Esophagus squamous epithelium (tissue), 5 donors: ENCODE data around the gene NMRK1. TPM values are rescaled to one million over a fixed set of nuclear protein-coding genes. Genes with fewer than 3 reads are reported as not detected.

Experiments
- DNase-seq: peaks from one replicate; lab custom pipeline; 2025; lab: John Stamatoyannopoulos, UW
- H3K27ac ChIP-seq, 4 donors: fragments of 200-600 bp; sonication (generic); one replicate each; pipeline ENCODE4 v1.5.1; 2016 to 2019; ENCODE audit warnings: mild to moderate bottlenecking in 1 of 4
- H3K27me3 ChIP-seq, 4 donors: fragments of 200-600 bp; sonication (generic); 1 replicate in 3 of 4; 2 replicates in 1 of 4; pipeline versions ENCODE4 v1.5.1 to v1.6.0; 2017 to 2021; ENCODE audit warnings: antibody characterized with exemption in 1 of 4
- H3K36me3 ChIP-seq, 3 donors: fragments of 200-600 bp; sonication (generic); one replicate each; pipeline ENCODE4 v1.5.1; 2016 to 2019
- H3K4me1 ChIP-seq, 3 donors: fragments of 200-600 bp; sonication (generic); one replicate each; pipeline ENCODE4 v1.5.1; 2017 to 2019
- H3K4me3 ChIP-seq, 4 donors: fragments of 200-600 bp; sonication (generic); 1 replicate in 3 of 4; 2 replicates in 1 of 4; pipeline ENCODE4 v1.5.1; 2016 to 2019; ENCODE audit warnings: mild to moderate bottlenecking in 2 of 4, moderate library complexity in 1 of 4
- H3K9me3 ChIP-seq, 3 donors: fragments of 200-600 bp; sonication (generic); one replicate each; pipeline ENCODE4 v1.5.1; 2016 to 2019
- POLR2A ChIP-seq, 4 donors: fragments of 450-650 bp; IDR thresholded peaks; one replicate each; pipeline ENCODE4 v1.6.1; 2017; ENCODE audit warnings: antibody characterized with exemption in 4 of 4, mild to moderate bottlenecking in 4 of 4, moderate library complexity in 3 of 4
- WGBS, 2 donors: methylation state at CpG; one replicate each; pipeline ENCODE4 v1.1.5; 2018; 5-methylcytosine and 5-hydroxymethylcytosine counted together
- intact Hi-C: fragments of 100-400 bp; cut with DNase I; formaldehyde crosslinking; loops from one replicate; pipeline ENCODE4 v1.15.0; 2022
- total RNA-seq, 4 donors: library from RNA; depleted of rRNA; stranded (reverse); fragments of >200 nt; gene quantifications; one replicate each; pipeline ENCODE4 v1.1.0, GENCODE V29; 2016
- TF ChIP-seq, protein P1 (sequence below), 6 experiments: fragments of 450-650 bp in 4 of 6; fragments of 200-600 bp in 2 of 6; sonication (generic) in 2 of 6; IDR thresholded peaks; one replicate each; pipeline ENCODE4 v1.5.1; 2016 to 2019; ENCODE audit warnings: antibody characterized with exemption in 6 of 6, mild to moderate bottlenecking in 4 of 6, moderate library complexity in 4 of 6
- donor health status: DM: yes; HTN: yes; CAD: no.

NMRK1 gene
- total RNA-seq, 4 donors from 2014 or later = 23.1 to 36.4 (median 29.5) TPM

DNA sequence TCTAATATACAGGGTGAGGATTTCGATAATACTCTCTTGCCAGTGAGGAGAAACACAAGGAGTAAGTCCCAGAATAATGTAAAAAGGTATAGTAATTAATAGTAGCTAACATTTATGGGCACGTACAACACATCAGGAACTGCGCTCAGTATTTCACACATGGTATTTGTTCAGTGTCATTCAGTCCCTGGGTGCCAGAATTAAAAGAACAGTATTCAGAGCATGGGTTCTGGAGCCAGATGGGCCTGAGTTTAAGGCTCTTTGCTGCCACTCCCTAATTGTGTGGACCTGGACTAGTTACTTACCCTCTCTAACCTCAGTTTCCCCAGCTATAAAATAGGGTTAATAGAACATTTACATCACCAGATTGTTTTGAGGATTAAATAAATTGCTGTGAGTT lies 16.7 kb upstream of the NMRK1 start:
- intact Hi-C loops = no loop called here
- no peak for TF ChIP-seq POLR2A (IDR thresholded peaks at IDR 0.05)
- TF ChIP-seq, protein P1, sequence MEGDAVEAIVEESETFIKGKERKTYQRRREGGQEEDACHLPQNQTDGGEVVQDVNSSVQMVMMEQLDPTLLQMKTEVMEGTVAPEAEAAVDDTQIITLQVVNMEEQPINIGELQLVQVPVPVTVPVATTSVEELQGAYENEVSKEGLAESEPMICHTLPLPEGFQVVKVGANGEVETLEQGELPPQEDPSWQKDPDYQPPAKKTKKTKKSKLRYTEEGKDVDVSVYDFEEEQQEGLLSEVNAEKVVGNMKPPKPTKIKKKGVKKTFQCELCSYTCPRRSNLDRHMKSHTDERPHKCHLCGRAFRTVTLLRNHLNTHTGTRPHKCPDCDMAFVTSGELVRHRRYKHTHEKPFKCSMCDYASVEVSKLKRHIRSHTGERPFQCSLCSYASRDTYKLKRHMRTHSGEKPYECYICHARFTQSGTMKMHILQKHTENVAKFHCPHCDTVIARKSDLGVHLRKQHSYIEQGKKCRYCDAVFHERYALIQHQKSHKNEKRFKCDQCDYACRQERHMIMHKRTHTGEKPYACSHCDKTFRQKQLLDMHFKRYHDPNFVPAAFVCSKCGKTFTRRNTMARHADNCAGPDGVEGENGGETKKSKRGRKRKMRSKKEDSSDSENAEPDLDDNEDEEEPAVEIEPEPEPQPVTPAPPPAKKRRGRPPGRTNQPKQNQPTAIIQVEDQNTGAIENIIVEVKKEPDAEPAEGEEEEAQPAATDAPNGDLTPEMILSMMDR (IDR thresholded peaks at IDR 0.05) = no peak

DNA sequence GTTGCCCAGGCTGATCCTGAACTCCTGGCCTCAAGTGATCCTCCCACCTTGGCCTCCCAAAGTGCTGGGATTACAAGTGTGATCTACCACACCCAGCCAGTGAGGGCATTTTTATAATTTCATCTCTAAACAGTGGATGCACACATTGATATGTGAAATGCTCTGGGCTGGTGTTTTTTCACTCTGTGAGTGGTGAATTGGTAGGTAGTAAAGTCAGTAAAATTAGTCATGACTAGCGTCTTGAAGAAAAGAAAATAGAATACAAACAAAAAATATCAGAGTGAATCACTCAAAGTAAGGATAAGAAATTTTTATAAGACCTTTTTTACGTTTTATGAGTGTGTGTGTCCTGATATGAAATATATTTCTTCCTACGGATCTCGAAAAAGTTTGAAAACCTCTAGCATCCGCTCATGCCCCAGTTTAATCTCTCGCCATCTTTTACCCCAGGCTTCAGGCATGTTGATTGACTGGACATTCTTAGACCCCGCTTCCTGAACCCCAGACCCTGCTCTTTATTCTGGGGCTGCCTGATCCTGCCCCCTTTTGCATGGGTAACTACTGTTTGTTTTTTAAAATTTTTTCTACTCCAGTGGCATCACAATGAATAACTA lies 14.3 kb upstream of the NMRK1 start:
- intact Hi-C loops = no loop called here
- TF ChIP-seq, protein P1 (IDR thresholded peaks at IDR 0.05) = no peak
- TF ChIP-seq POLR2A (IDR thresholded peaks at IDR 0.05) = no peak
- Histone ChIP-seq H3K4me3 (no peak overlapping the region), H3K4me1 (peaks cover 4 to 68% (median 4%) of the 10 kb centered on the region in 3 donors), H3K27ac (peak overlapping the region in 1 of 4 donors; percentile 16), H3K27me3 (no peaks in the 10 kb centered on the region), H3K9me3 (no peaks in the 10 kb centered on the region), H3K36me3 (peaks cover 0 to 23% (median 0%) of the 10 kb centered on the region in 3 donors)
- WGBS, 2 donors = 92 to 94% methylated on average over 7 of the region's 7 CpGs
- DNase-seq = no peak

More for the DNA sequence above, 16.7 kb upstream of the NMRK1 start:
- H3K9me3 ChIP-seq = no peaks in the 10 kb centered on the region
- no peaks in the 10 kb centered on the region for H3K27me3 ChIP-seq
- no peak overlapping the region for H3K27ac ChIP-seq
- 89 to 92% methylated on average over 3 of the region's 3 CpGs for WGBS, 2 donors
- peaks cover 0 to 23% (median 0%) of the 10 kb centered on the region in 3 donors for H3K36me3 ChIP-seq
- no peak for DNase-seq
- no peak overlapping the region for H3K4me3 ChIP-seq
- peaks cover 11 to 77% (median 18%) of the 10 kb centered on the region in 3 donors for H3K4me1 ChIP-seq

DNA sequence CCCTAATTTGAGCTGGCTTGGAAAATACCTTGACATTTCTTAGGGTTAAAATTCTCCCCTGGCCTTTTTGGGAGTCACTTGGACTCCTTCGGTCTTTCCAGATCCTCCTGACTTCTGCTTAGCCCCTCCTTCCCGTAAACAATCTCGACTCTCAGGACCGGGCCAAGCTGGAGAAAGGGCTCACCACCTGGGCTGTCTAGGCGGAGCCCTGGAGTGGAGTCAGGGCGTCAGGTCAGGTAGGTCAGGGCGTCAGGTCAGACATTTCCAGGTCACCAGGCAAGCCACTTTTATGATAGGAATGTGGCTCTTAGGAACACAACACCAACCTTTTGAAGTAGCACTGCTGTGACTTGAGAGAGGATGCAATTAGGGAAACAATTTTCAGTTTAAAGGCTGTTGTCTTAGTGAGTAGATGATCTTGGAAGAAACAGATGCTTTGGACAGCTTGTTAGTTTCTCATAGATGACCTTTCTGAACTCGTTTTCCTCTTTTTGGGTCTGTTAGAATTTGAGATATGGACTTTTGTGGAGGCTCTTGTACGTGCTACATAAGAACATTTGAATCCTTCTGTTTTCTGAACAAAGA lies 13.1 kb upstream of the NMRK1 start:
- Histone ChIP-seq H3K36me3 (peaks cover 0 to 23% (median 0%) of the 10 kb centered on the region in 3 donors), H3K27ac (peak overlapping the region in 3 of 4 donors; percentile 15 to 37 (median 16)), H3K4me1 (peaks cover 4 to 70% (median 4%) of the 10 kb centered on the region in 3 donors), H3K4me3 (no peak overlapping the region), H3K9me3 (no peaks in the 10 kb centered on the region), H3K27me3 (no peaks in the 10 kb centered on the region)
- DNase-seq = no peak
- TF ChIP-seq POLR2A (IDR thresholded peaks at IDR 0.05) = no peak
- TF ChIP-seq, protein P1 (IDR thresholded peaks at IDR 0.05) = no peak
- intact Hi-C loops = no loop called here
- WGBS, 2 donors = 67 to 69% methylated on average over 6 to 9 of the region's 9 CpGs

DNA sequence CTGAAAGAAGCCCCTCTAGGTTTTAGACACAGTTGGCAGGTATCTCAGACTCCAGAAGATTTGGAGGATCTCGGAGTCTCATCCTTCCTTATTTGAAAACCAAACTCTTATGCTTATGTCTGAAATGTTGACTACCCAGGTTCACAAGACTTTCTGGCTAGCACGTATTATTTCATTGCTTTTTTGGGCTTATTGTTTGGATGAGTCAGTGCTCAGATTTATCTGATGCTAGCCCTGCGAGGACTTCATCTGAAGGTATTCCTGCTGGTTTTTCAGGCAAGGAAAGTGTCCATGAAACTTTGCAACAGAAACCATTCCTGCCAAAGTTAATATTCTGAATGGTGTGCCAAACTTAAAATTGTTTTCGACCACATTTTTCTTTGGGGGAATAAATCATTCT lies 8.8 kb upstream of the NMRK1 start:
- no peak for DNase-seq
- Histone ChIP-seq H3K9me3 (no peaks in the 10 kb centered on the region), H3K4me1 (peaks cover 15 to 90% (median 24%) of the 10 kb centered on the region in 3 donors), H3K27me3 (no peaks in the 10 kb centered on the region), H3K4me3 (no peak overlapping the region), H3K36me3 (no peaks in the 10 kb centered on the region), H3K27ac (no peak overlapping the region)
- 67 to 77% methylated on average over 4 of the region's 4 CpGs for WGBS, 2 donors
- TF ChIP-seq, protein P1 (IDR thresholded peaks at IDR 0.05) = no peak
- TF ChIP-seq POLR2A (IDR thresholded peaks at IDR 0.05) = no peak
- intact Hi-C loops = no loop called here

DNA sequence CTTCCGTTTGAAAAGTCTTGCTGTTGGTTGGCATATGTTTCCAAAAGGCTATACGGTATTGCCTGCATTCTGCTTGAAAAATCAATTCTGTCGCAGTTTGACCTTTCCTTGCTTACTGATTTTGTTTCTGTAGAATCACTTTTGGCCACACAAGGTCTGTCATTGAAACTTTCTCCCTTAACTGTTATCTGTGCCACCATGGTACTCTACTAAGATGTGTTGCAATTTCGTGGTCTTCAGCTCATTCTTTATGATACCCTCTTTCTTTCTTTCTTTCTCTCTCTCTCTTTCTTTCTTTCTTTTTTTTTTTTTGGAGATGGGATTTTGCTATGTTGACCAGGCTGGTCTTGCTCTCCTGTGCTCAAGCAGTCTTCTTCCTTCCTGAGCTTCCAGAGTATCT lies 4.8 kb upstream of the NMRK1 start:
- WGBS, 2 donors = 76 to 77% methylated on average over 4 of the region's 4 CpGs
- no peak for DNase-seq
- Histone ChIP-seq H3K9me3 (no peaks in the 10 kb centered on the region), H3K27me3 (no peaks in the 10 kb centered on the region), H3K36me3 (no peaks in the 10 kb centered on the region), H3K4me1 (peaks cover 16 to 85% (median 36%) of the 10 kb centered on the region in 3 donors), H3K27ac (no peak overlapping the region), H3K4me3 (no peak overlapping the region)
- intact Hi-C loops = no loop called here
- TF ChIP-seq, protein P1 (IDR thresholded peaks at IDR 0.05) = no peak
- TF ChIP-seq POLR2A (IDR thresholded peaks at IDR 0.05) = no peak
